GM12878 (cell line): Measurements from ENCODE around the gene OLR1. TPM values are rescaled to one million over a fixed set of nuclear protein-coding genes. Genes with fewer than 3 reads are reported as not detected.

ENCODE experiments used
- ATAC-seq: fragments of 200-7000 bp; cut with Tn5 transposase; 3 replicates; pipeline ENCODE4 v1.9.1; 2020; ENCODE audit warnings: mild to moderate bottlenecking, moderate library complexity
- BruUV-seq: library from RNA; stranded (reverse); fragments of 400-500 nt; replicated peaks from 2 replicates; lab custom pipeline; 2021; lab: Mats Ljungman, UMichigan
- CTCF ChIA-PET: fragments of 300-600 bp; sonication (Branson Sonifier 250); formaldehyde crosslinking; extraction: SDS; loops from one replicate; lab custom pipeline; 2021; ENCODE audit warnings: inconsistent platforms; lab: Yijun Ruan, JAX
- POLR2A ChIA-PET: fragments of 350-600 bp; formaldehyde crosslinking; extraction: SDS; loops from one replicate; lab custom pipeline; 2021; ENCODE audit warnings: inconsistent platforms; lab: Charles Lee
- RAD21 ChIA-PET: fragments of 300-600 bp; sonication (Branson Sonifier 250); formaldehyde crosslinking; loops from one replicate; lab custom pipeline; 2023; ENCODE audit warnings: antibody characterized with exemption; ENCODE audit not compliant: unreplicated experiment; lab: Charles Lee
- SMC1A ChIA-PET: fragments of 300-600 bp; sonication (Branson Sonifier 250); formaldehyde crosslinking; loops from one replicate; lab custom pipeline; 2023; ENCODE audit not compliant: unreplicated experiment, uncharacterized antibody; lab: Charles Lee
- DNase-seq: peaks from one replicate; pipeline ENCODE4 v3.0.0-alpha.2; 2011; ENCODE audit warnings: low read depth, low spot score
- FAIRE-seq: peaks from 3 replicates; lab custom pipeline; 2011; peaks lifted over from hg19 to GRCh38; lab: Jason Lieb, UNC
- H2AFZ ChIP-seq: 2 replicates; pipeline ENCODE4 v1.6.0; 2011; ENCODE audit warnings: low read depth, low read length, control low read depth; ENCODE audit not compliant: control insufficient read depth
- H3K27ac ChIP-seq: 2 replicates; pipeline ENCODE4 v1.5.1; 2011; ENCODE audit warnings: control low read depth; ENCODE audit not compliant: control insufficient read depth, insufficient read depth
- H3K27me3 ChIP-seq, 2 experiments: replicated peaks in 1 of 2; 2 replicates each; pipeline versions ENCODE4 v1.6.0 to v1.6.1; 2011; ENCODE audit warnings: low read length in 1 of 2; ENCODE audit not compliant: control insufficient read depth in 2 of 2, insufficient read depth in 2 of 2
- H3K36me3 ChIP-seq, 2 experiments: 2 replicates each; pipeline ENCODE4 v1.5.1; 2011; ENCODE audit warnings: low read length in 1 of 2; ENCODE audit not compliant: control insufficient read depth in 2 of 2, insufficient read depth in 2 of 2
- H3K4me1 ChIP-seq: 2 replicates; pipeline ENCODE4 v1.6.1; 2011; ENCODE audit warnings: mild to moderate bottlenecking, low read length, moderate library complexity, mixed read lengths; ENCODE audit not compliant: control insufficient read depth, insufficient read depth
- H3K4me2 ChIP-seq: 2 replicates; pipeline ENCODE4 v1.6.0; 2011; ENCODE audit warnings: control low read depth; ENCODE audit not compliant: control insufficient read depth, insufficient read depth
- H3K4me3 ChIP-seq: fragments of 200-600 bp; sonication (generic); 2 replicates; pipeline ENCODE4 v1.5.1; 2016
- H3K79me2 ChIP-seq: 2 replicates; pipeline ENCODE4 v1.6.0; 2011; ENCODE audit warnings: low read length; ENCODE audit not compliant: control insufficient read depth, insufficient read depth
- H3K9ac ChIP-seq: 2 replicates; pipeline ENCODE4 v1.8.0; 2011; ENCODE audit warnings: low read length, control low read depth, mixed read lengths; ENCODE audit not compliant: control insufficient read depth, insufficient read depth
- H3K9me3 ChIP-seq: replicated peaks from 3 replicates; pipeline ENCODE4 v1.5.1; 2011; ENCODE audit warnings: mild to moderate bottlenecking, low read length; ENCODE audit not compliant: control insufficient read depth, insufficient read depth
- H4K20me1 ChIP-seq: 2 replicates; pipeline ENCODE4 v1.6.0; 2011; ENCODE audit not compliant: control insufficient read depth, insufficient read depth
- ATF3 ChIP-seq: IDR thresholded peaks from 2 replicates; pipeline ENCODE4 v1.6.1; 2011; ENCODE audit warnings: low read depth, mild to moderate bottlenecking, low read length, moderate library complexity, borderline replicate concordance; ENCODE audit errors: extremely low read depth
- BACH1 ChIP-seq: fragments of 450-650 bp; IDR thresholded peaks from 2 replicates; pipeline ENCODE4 v1.6.1; 2017; ENCODE audit warnings: mild to moderate bottlenecking, borderline replicate concordance
- BRCA1 ChIP-seq: IDR thresholded peaks from 2 replicates; pipeline ENCODE4 v1.6.1; 2011; ENCODE audit warnings: low read depth, low read length, improper control_type of control experiment
- EP300 ChIP-seq, 2 experiments: fragments of 150-350 bp in 1 of 2; IDR thresholded peaks; 2 replicates each; pipeline ENCODE4 v1.6.1; 2011 to 2012; ENCODE audit warnings: low read depth in 2 of 2, low read length in 2 of 2, borderline replicate concordance in 1 of 2, improper control_type of control experiment in 1 of 2, inconsistent platforms in 1 of 2; ENCODE audit not compliant: control insufficient read depth in 1 of 2
- GATAD2B ChIP-seq: fragments of 450-650 bp; conservative IDR thresholded peaks from 2 replicates; pipeline ENCODE4 v1.6.1; 2017; ENCODE audit warnings: low read depth, mild to moderate bottlenecking, moderate library complexity
- HCFC1 ChIP-seq: fragments of 150-350 bp; IDR thresholded peaks from 2 replicates; pipeline ENCODE4 v1.6.1; 2014; ENCODE audit warnings: low read length
- JUNB ChIP-seq: IDR thresholded peaks from 2 replicates; pipeline ENCODE4 v1.6.1; 2016; ENCODE audit warnings: antibody characterized with exemption, mild to moderate bottlenecking
- MTA2 ChIP-seq: fragments of 450-650 bp; IDR thresholded peaks from 2 replicates; pipeline ENCODE4 v1.6.1; 2016; ENCODE audit warnings: low read depth, mild to moderate bottlenecking, moderate library complexity
- NFIC ChIP-seq: IDR thresholded peaks from 2 replicates; pipeline ENCODE4 v1.6.1; 2012; ENCODE audit warnings: low read depth, mild to moderate bottlenecking, inconsistent platforms, low read length, moderate library complexity
- NFXL1 ChIP-seq: fragments of 450-650 bp; IDR thresholded peaks from 2 replicates; pipeline ENCODE4 v1.6.1; 2017; ENCODE audit warnings: antibody characterized with exemption, mild to moderate bottlenecking, borderline replicate concordance
- PAX8 ChIP-seq: fragments of 450-650 bp; IDR thresholded peaks from 2 replicates; pipeline ENCODE4 v1.6.1; 2017; ENCODE audit warnings: mild to moderate bottlenecking, moderate library complexity
- USF1 ChIP-seq: IDR thresholded peaks from 2 replicates; pipeline ENCODE4 v1.6.1; 2011; ENCODE audit warnings: borderline replicate concordance, low read depth, mild to moderate bottlenecking, moderate library complexity, mixed read lengths, low read length; ENCODE audit not compliant: insufficient read depth; ENCODE audit errors: extremely low read length
- USF2 ChIP-seq: IDR thresholded peaks from 2 replicates; pipeline ENCODE4 v1.6.1; 2011; ENCODE audit warnings: low read depth, low read length, improper control_type of control experiment, borderline replicate concordance
- YBX1 ChIP-seq: fragments of 450-650 bp; IDR thresholded peaks from 2 replicates; pipeline ENCODE4 v1.6.1; 2016; ENCODE audit warnings: antibody characterized with exemption
- ZNF384 ChIP-seq: IDR thresholded peaks from 2 replicates; pipeline ENCODE4 v1.6.1; 2012; ENCODE audit warnings: low read depth, mild to moderate bottlenecking, low read length, improper control_type of control experiment, borderline replicate concordance
- ZZZ3 ChIP-seq: IDR thresholded peaks from 2 replicates; pipeline ENCODE4 v1.6.1; 2011; ENCODE audit warnings: low read depth; ENCODE audit not compliant: control insufficient read depth, insufficient read length
- WGBS: methylation state at CpG from one replicate; pipeline ENCODE4 v1.1.6; 2016; ENCODE audit warnings: low lambda C conversion rate; ENCODE audit not compliant: insufficient replicate concordance, insufficient coverage; ENCODE audit errors: missing lambda C conversion rate; 5-methylcytosine and 5-hydroxymethylcytosine counted together
- in situ Hi-C: fragments of 300-500 bp; cut with MboI; formaldehyde crosslinking; loops from 9 replicates; pipeline ENCODE4 v1.14.3; 2018; ENCODE audit warnings: mixed read lengths
- intact Hi-C: fragments of 100-400 bp; cut with micrococcal nuclease; formaldehyde crosslinking; loops from one replicate; pipeline ENCODE4 v1.14.2; 2022; ENCODE audit not compliant: unreplicated experiment
- polyA plus RNA-seq, 11 experiments: library from polyadenylated mRNA; depleted of rRNA in 4 of 11; unstranded in 6 of 11; stranded (reverse) in 5 of 11; fragments of >200 nt; fragmentation: Nextera tagmentation in 4 of 11; fragmentation: Illumina TruSeq in 1 of 11; extraction: Ambion mirVana in 4 of 11; extraction: Trizol in 1 of 11; gene quantifications; 1 replicate in 1 of 11; 2 replicates in 10 of 11; pipeline versions ENCODE4 v1.2.1 to v1.2.3, GENCODE V29; 2011 to 2016; ENCODE audit warnings: inconsistent platforms in 2 of 11, missing spikeins in 2 of 11, low read depth in 1 of 11
- total RNA-seq, 4 experiments: library from RNA; depleted of rRNA in 3 of 4; stranded (reverse); fragments of >200 nt in 3 of 4; fragmentation: Illumina TruSeq in 1 of 4; extraction: Trizol in 1 of 4; gene quantifications; 2 replicates each; pipeline versions ENCODE4 v1.2.1 to v1.2.3, GENCODE V29; 2013 to 2021

Gene OLR1
- total and polyA plus RNA-seq, 10 of the 15 experiments (the other 5 are each of a cell fraction or from before 2014, with no cell fraction given), result 0.08 TPM; not detected in 9

- H3K79me2 ChIP-seq, result no peaks in the 10 kb centered on the region
- in situ Hi-C loops, result no loop called here
- H3K9ac ChIP-seq, result no peak overlapping the region
- ChIA-PET POLR2A (no interaction called here), SMC1A (interaction anchor here (1.1 kb wide), 1 partner anchor 168 kb away, joined by 3 read pairs; no protein-coding TSS in a partner anchor), RAD21 (no interaction called here), CTCF (no interaction called here)
- H4K20me1 ChIP-seq, result no peaks in the 10 kb centered on the region
- H3K9me3 ChIP-seq, result no peaks in the 10 kb centered on the region; the same call in 2 of the 3 replicates
- ATAC-seq, result no peak
- peaks cover 9% of the 10 kb centered on the region for H3K4me1 ChIP-seq
- no peak overlapping the region for H3K4me3 ChIP-seq
- H3K27me3 ChIP-seq, result no peaks in the 10 kb centered on the region
- no peaks in the 10 kb centered on the region for H3K36me3 ChIP-seq
- no peak overlapping the region for H3K4me2 ChIP-seq
- FAIRE-seq, result no peak
- BruUV-seq, result no TSS peak
- 34% methylated on average over 5 of the region's 5 CpGs for WGBS
- intact Hi-C loops, result no loop called here
- H3K27ac ChIP-seq, result no peak overlapping the region
- no peak for DNase-seq
- H2AFZ ChIP-seq, result no peak overlapping the region
- TF ChIP-seq USF2 (no peak), BACH1 (no peak), MTA2 (no peak), ATF3 (no peak), EP300 (IDR thresholded peaks at IDR 0.05; ENCODE audit: borderline replicate concordance in 1 of 2, control insufficient read depth in 1 of 2, low read depth in 2 of 2, low read length in 2 of 2) (no peak), PAX8 (no peak), NFXL1 (no peak), NFIC (no peak), USF1 (no peak), GATAD2B (no peak), ZZZ3 (no peak), HCFC1 (no peak), YBX1 (no peak), ZNF384 (no peak), BRCA1 (no peak), JUNB (no peak)
Measured at GRCh38 chr12:10197879-10198278, 25.9 kb upstream of the OLR1 start.
